Ishikawa (cell line): Measurements from ENCODE around the gene ULK4.

Experiments used
- CEBPB ChIP-seq: IDR thresholded peaks from 2 replicates; pipeline ENCODE4 v1.6.1; 2012
- CREB1 ChIP-seq: IDR thresholded peaks from 2 replicates; pipeline ENCODE4 v1.6.1; 2012; ENCODE audit warnings: low read depth
- EGR1 ChIP-seq: IDR thresholded peaks from 2 replicates; pipeline ENCODE4 v1.6.1; 2012
- EP300 ChIP-seq: IDR thresholded peaks from 2 replicates; pipeline ENCODE4 v1.6.1; 2012; ENCODE audit warnings: borderline replicate concordance
- FOXM1 ChIP-seq: IDR thresholded peaks from 2 replicates; pipeline ENCODE4 v1.6.1; 2012; ENCODE audit warnings: low read depth, borderline replicate concordance
- MAX ChIP-seq: IDR thresholded peaks from 2 replicates; pipeline ENCODE4 v1.6.1; 2012
- NFIC ChIP-seq: IDR thresholded peaks from 2 replicates; pipeline ENCODE4 v1.6.1; 2012
- RAD21 ChIP-seq: IDR thresholded peaks from 2 replicates; pipeline ENCODE4 v1.6.1; 2012; ENCODE audit warnings: low read depth
- REST ChIP-seq: IDR thresholded peaks from 2 replicates; pipeline ENCODE4 v1.6.1; 2012; ENCODE audit warnings: low read depth, mild to moderate bottlenecking
- TAF1 ChIP-seq: IDR thresholded peaks from 2 replicates; pipeline ENCODE4 v1.6.1; 2012; ENCODE audit warnings: low read depth, mild to moderate bottlenecking
- TCF12 ChIP-seq: IDR thresholded peaks from 2 replicates; pipeline ENCODE4 v1.6.1; 2012; ENCODE audit warnings: low read depth
- TEAD4 ChIP-seq: IDR thresholded peaks from 2 replicates; pipeline ENCODE4 v1.6.1; 2012
- USF1 ChIP-seq: IDR thresholded peaks from 2 replicates; pipeline ENCODE4 v1.6.1; 2012
- YY1 ChIP-seq: IDR thresholded peaks from 2 replicates; pipeline ENCODE4 v1.6.1; 2012; ENCODE audit warnings: low read depth
- ZBTB7A ChIP-seq: IDR thresholded peaks from 2 replicates; pipeline ENCODE4 v1.6.1; 2012; ENCODE audit warnings: low read depth

ULK4 gene

GRCh38 chr3:41740374-41740886 lies 221.5 kb downstream of the ULK4 start:
- TF ChIP-seq MAX (no peak), RAD21 (no peak), FOXM1 (no peak), TEAD4 (no peak), TAF1 (no peak), YY1 (no peak), ZBTB7A (no peak), EP300 (no peak), TCF12 (no peak), CEBPB (no peak), REST (no peak), CREB1 (no peak), NFIC (no peak)

- no peak for TF ChIP-seq TEAD4
- no peak for TF ChIP-seq TCF12
- TF ChIP-seq EGR1, result no peak
- no peak for TF ChIP-seq RAD21
These were observed 235.0 kb downstream of the ULK4 start for GRCh38 chr3:41726891-41727290.

GRCh38 chr3:41717641-41718040 lies 244.3 kb downstream of the ULK4 start:
- TF ChIP-seq REST (no peak), RAD21 (no peak), NFIC (no peak), MAX (no peak), EP300 (no peak), EGR1 (no peak), YY1 (no peak), TAF1 (no peak), FOXM1 (no peak), TEAD4 (no peak), CEBPB (no peak), CREB1 (no peak), USF1 (no peak), TCF12 (no peak)

GRCh38 chr3:41716471-41716870 lies 245.4 kb downstream of the ULK4 start:
- TF ChIP-seq REST (no peak), RAD21 (peak; percentile 28), YY1 (no peak), TCF12 (no peak)

- TF ChIP-seq TCF12, result no peak
- TF ChIP-seq EGR1, result no peak
- no peak for TF ChIP-seq USF1
- TF ChIP-seq YY1, result no peak
- TF ChIP-seq CREB1, result no peak
- no peak for TF ChIP-seq RAD21
- TF ChIP-seq REST, result no peak
- TF ChIP-seq TAF1, result no peak
- TF ChIP-seq MAX, result no peak
These were observed 246.5 kb downstream of the ULK4 start for GRCh38 chr3:41715376-41715775.
